GM12878 (cell line): Measurements from ENCODE around the gene LSAMP. TPM values are rescaled to one million over a fixed set of nuclear protein-coding genes. Genes with fewer than 3 reads are reported as not detected.

Source experiments
- ATAC-seq: fragments of 200-7000 bp; cut with Tn5 transposase; 3 replicates; pipeline ENCODE4 v1.9.1; 2020; ENCODE audit warnings: mild to moderate bottlenecking, moderate library complexity
- BruUV-seq: library from RNA; stranded (reverse); fragments of 400-500 nt; replicated peaks from 2 replicates; lab custom pipeline; 2021; lab: Mats Ljungman, UMichigan
- CTCF ChIA-PET: fragments of 300-600 bp; sonication (Branson Sonifier 250); formaldehyde crosslinking; extraction: SDS; loops from one replicate; lab custom pipeline; 2021; ENCODE audit warnings: inconsistent platforms; lab: Yijun Ruan, JAX
- POLR2A ChIA-PET: fragments of 350-600 bp; formaldehyde crosslinking; extraction: SDS; loops from one replicate; lab custom pipeline; 2021; ENCODE audit warnings: inconsistent platforms; lab: Charles Lee
- RAD21 ChIA-PET: fragments of 300-600 bp; sonication (Branson Sonifier 250); formaldehyde crosslinking; loops from one replicate; lab custom pipeline; 2023; ENCODE audit warnings: antibody characterized with exemption; ENCODE audit not compliant: unreplicated experiment; lab: Charles Lee
- SMC1A ChIA-PET: fragments of 300-600 bp; sonication (Branson Sonifier 250); formaldehyde crosslinking; loops from one replicate; lab custom pipeline; 2023; ENCODE audit not compliant: unreplicated experiment, uncharacterized antibody; lab: Charles Lee
- DNase-seq: peaks from one replicate; pipeline ENCODE4 v3.0.0-alpha.2; 2011; ENCODE audit warnings: low read depth, low spot score
- FAIRE-seq: peaks from 3 replicates; lab custom pipeline; 2011; peaks lifted over from hg19 to GRCh38; lab: Jason Lieb, UNC
- H2AFZ ChIP-seq: 2 replicates; pipeline ENCODE4 v1.6.0; 2011; ENCODE audit warnings: low read depth, low read length, control low read depth; ENCODE audit not compliant: control insufficient read depth
- H3K27ac ChIP-seq: 2 replicates; pipeline ENCODE4 v1.5.1; 2011; ENCODE audit warnings: control low read depth; ENCODE audit not compliant: control insufficient read depth, insufficient read depth
- H3K27me3 ChIP-seq, 2 experiments: replicated peaks in 1 of 2; 2 replicates each; pipeline versions ENCODE4 v1.6.0 to v1.6.1; 2011; ENCODE audit warnings: low read length in 1 of 2; ENCODE audit not compliant: control insufficient read depth in 2 of 2, insufficient read depth in 2 of 2
- H3K36me3 ChIP-seq, 2 experiments: 2 replicates each; pipeline ENCODE4 v1.5.1; 2011; ENCODE audit warnings: low read length in 1 of 2; ENCODE audit not compliant: control insufficient read depth in 2 of 2, insufficient read depth in 2 of 2
- H3K4me1 ChIP-seq: 2 replicates; pipeline ENCODE4 v1.6.1; 2011; ENCODE audit warnings: mild to moderate bottlenecking, low read length, moderate library complexity, mixed read lengths; ENCODE audit not compliant: control insufficient read depth, insufficient read depth
- H3K4me2 ChIP-seq: 2 replicates; pipeline ENCODE4 v1.6.0; 2011; ENCODE audit warnings: control low read depth; ENCODE audit not compliant: control insufficient read depth, insufficient read depth
- H3K4me3 ChIP-seq: fragments of 200-600 bp; sonication (generic); 2 replicates; pipeline ENCODE4 v1.5.1; 2016
- H3K79me2 ChIP-seq: 2 replicates; pipeline ENCODE4 v1.6.0; 2011; ENCODE audit warnings: low read length; ENCODE audit not compliant: control insufficient read depth, insufficient read depth
- H3K9ac ChIP-seq: 2 replicates; pipeline ENCODE4 v1.8.0; 2011; ENCODE audit warnings: low read length, control low read depth, mixed read lengths; ENCODE audit not compliant: control insufficient read depth, insufficient read depth
- H3K9me3 ChIP-seq: replicated peaks from 3 replicates; pipeline ENCODE4 v1.5.1; 2011; ENCODE audit warnings: mild to moderate bottlenecking, low read length; ENCODE audit not compliant: control insufficient read depth, insufficient read depth
- H4K20me1 ChIP-seq: 2 replicates; pipeline ENCODE4 v1.6.0; 2011; ENCODE audit not compliant: control insufficient read depth, insufficient read depth
- BRCA1 ChIP-seq: IDR thresholded peaks from 2 replicates; pipeline ENCODE4 v1.6.1; 2011; ENCODE audit warnings: low read depth, low read length, improper control_type of control experiment
- CTCF ChIP-seq, 3 experiments: IDR thresholded peaks in 2 of 3; conservative IDR thresholded peaks in 1 of 3; 2 replicates each; pipeline ENCODE4 v1.5.1; 2011; ENCODE audit warnings: low read depth in 3 of 3, low read length in 3 of 3, mild to moderate bottlenecking in 3 of 3, control low read depth in 2 of 3, moderate library complexity in 2 of 3, inconsistent platforms in 1 of 3, mixed read lengths in 1 of 3; ENCODE audit not compliant: control insufficient read depth in 2 of 3, insufficient read depth in 1 of 3; ENCODE audit errors: extremely low read depth in 1 of 3
- KDM1A ChIP-seq: fragments of 200-600 bp; sonication (generic); IDR thresholded peaks from 2 replicates; pipeline ENCODE4 v1.6.1; 2016; ENCODE audit warnings: borderline replicate concordance
- MYC ChIP-seq: IDR thresholded peaks from 2 replicates; pipeline ENCODE4 v1.6.1; 2011; ENCODE audit warnings: mild to moderate bottlenecking, low read length, moderate library complexity, inconsistent platforms; ENCODE audit not compliant: insufficient read depth, insufficient replicate concordance, insufficient read length, severe bottlenecking
- NFXL1 ChIP-seq: fragments of 450-650 bp; IDR thresholded peaks from 2 replicates; pipeline ENCODE4 v1.6.1; 2017; ENCODE audit warnings: antibody characterized with exemption, mild to moderate bottlenecking, borderline replicate concordance
- SMAD1 ChIP-seq: fragments of 450-650 bp; IDR thresholded peaks from 2 replicates; pipeline ENCODE4 v1.6.1; 2018; ENCODE audit warnings: mild to moderate bottlenecking, low read depth; ENCODE audit not compliant: partially characterized antibody
- TBL1XR1 ChIP-seq: IDR thresholded peaks from 2 replicates; pipeline ENCODE4 v1.6.1; 2012; ENCODE audit warnings: low read depth, low read length, improper control_type of control experiment
- ZNF217 ChIP-seq: fragments of 450-650 bp; IDR thresholded peaks from 2 replicates; pipeline ENCODE4 v1.6.1; 2017; ENCODE audit warnings: antibody characterized with exemption, mild to moderate bottlenecking
- WGBS: methylation state at CpG from one replicate; pipeline ENCODE4 v1.1.6; 2016; ENCODE audit warnings: low lambda C conversion rate; ENCODE audit not compliant: insufficient replicate concordance, insufficient coverage; ENCODE audit errors: missing lambda C conversion rate; 5-methylcytosine and 5-hydroxymethylcytosine counted together
- in situ Hi-C: fragments of 300-500 bp; cut with MboI; formaldehyde crosslinking; loops from 9 replicates; pipeline ENCODE4 v1.14.3; 2018; ENCODE audit warnings: mixed read lengths
- intact Hi-C: fragments of 100-400 bp; cut with micrococcal nuclease; formaldehyde crosslinking; loops from one replicate; pipeline ENCODE4 v1.14.2; 2022; ENCODE audit not compliant: unreplicated experiment
- polyA plus RNA-seq, 11 experiments: library from polyadenylated mRNA; depleted of rRNA in 4 of 11; unstranded in 6 of 11; stranded (reverse) in 5 of 11; fragments of >200 nt; fragmentation: Nextera tagmentation in 4 of 11; fragmentation: Illumina TruSeq in 1 of 11; extraction: Ambion mirVana in 4 of 11; extraction: Trizol in 1 of 11; gene quantifications; 1 replicate in 1 of 11; 2 replicates in 10 of 11; pipeline versions ENCODE4 v1.2.1 to v1.2.3, GENCODE V29; 2011 to 2016; ENCODE audit warnings: inconsistent platforms in 2 of 11, missing spikeins in 2 of 11, low read depth in 1 of 11
- total RNA-seq, 4 experiments: library from RNA; depleted of rRNA in 3 of 4; stranded (reverse); fragments of >200 nt in 3 of 4; fragmentation: Illumina TruSeq in 1 of 4; extraction: Trizol in 1 of 4; gene quantifications; 2 replicates each; pipeline versions ENCODE4 v1.2.1 to v1.2.3, GENCODE V29; 2013 to 2021

LSAMP gene
- total and polyA plus RNA-seq, 10 of the 15 experiments (the other 5 are each of a cell fraction or from before 2014, with no cell fraction given): 2.0 to 12.7 (median 6.5) TPM

- ChIA-PET SMC1A (interaction anchor here (0.7 to 2.0 kb wide), 4 partner anchors 10 to 49 kb away, joined by 3 to 7 read pairs (median 4); no protein-coding TSS in a partner anchor), POLR2A (no interaction called here), CTCF (interaction anchor here (0.6 to 3.4 kb wide), 16 partner anchors 8 to 435 kb away, joined by 3 to 34 read pairs (median 4); no protein-coding TSS in a partner anchor), RAD21 (no interaction called here)
- BruUV-seq: no TSS peak
- no peak overlapping the region for H3K27ac ChIP-seq
- no peaks in the 10 kb centered on the region for H3K4me1 ChIP-seq
- TF ChIP-seq BRCA1 (no peak), CTCF (IDR thresholded peaks at IDR 0.05 in 2 of 3, conservative IDR thresholded peaks at IDR 0.05 in 1 of 3; ENCODE audit: control insufficient read depth in 2 of 3, extremely low read depth in 1 of 3, insufficient read depth in 1 of 3, low read depth in 3 of 3, low read length in 3 of 3) (peak; percentile 35 to 61 (median 42))
- no peaks in the 10 kb centered on the region for H3K79me2 ChIP-seq
- H3K36me3 ChIP-seq: no peaks in the 10 kb centered on the region
- FAIRE-seq (no peak), DNase-seq (no peak), ATAC-seq (peak; percentile 52; the same call in 2 of the 3 replicates)
- H3K9ac ChIP-seq: no peak overlapping the region
- H4K20me1 ChIP-seq: no peaks in the 10 kb centered on the region
- H3K9me3 ChIP-seq: no peaks in the 10 kb centered on the region
- no peak overlapping the region for H3K4me3 ChIP-seq
- intact Hi-C loops: no loop called here
- in situ Hi-C loops: no loop called here
- H2AFZ ChIP-seq: no peak overlapping the region
- no peak overlapping the region for H3K4me2 ChIP-seq
- 0% methylated on average over 3 of the region's 3 CpGs for WGBS
- no peaks in the 10 kb centered on the region for H3K27me3 ChIP-seq
Measured at GRCh38 chr3:115836944-115837343, 608.3 kb downstream of the LSAMP start.

- ChIA-PET POLR2A (no interaction called here), RAD21 (no interaction called here), SMC1A (interaction anchor here (0.6 to 2.0 kb wide), 8 partner anchors 9 to 280 kb away, joined by 3 to 7 read pairs (median 4); no protein-coding TSS in a partner anchor), CTCF (interaction anchor here (0.6 to 3.4 kb wide), 19 partner anchors 8 to 1164 kb away, joined by 3 to 34 read pairs (median 4); no protein-coding TSS in a partner anchor)
- Histone ChIP-seq H3K79me2 (no peaks in the 10 kb centered on the region), H2AFZ (no peak overlapping the region), H3K36me3 (no peaks in the 10 kb centered on the region), H3K27ac (no peak overlapping the region), H3K27me3 (no peaks in the 10 kb centered on the region), H3K9ac (no peak overlapping the region), H3K4me1 (no peaks in the 10 kb centered on the region), H3K9me3 (no peaks in the 10 kb centered on the region), H3K4me2 (no peak overlapping the region), H3K4me3 (no peak overlapping the region), H4K20me1 (no peaks in the 10 kb centered on the region)
- ATAC-seq (no peak), FAIRE-seq (no peak), DNase-seq (no peak)
- BruUV-seq: no TSS peak
- WGBS: 45% methylated on average over 4 of the region's 4 CpGs
- in situ Hi-C loops: no loop called here
- intact Hi-C loops: no loop called here
- TF ChIP-seq MYC: no peak
- no peak for TF ChIP-seq NFXL1
- TF ChIP-seq ZNF217: no peak
- no peak for TF ChIP-seq SMAD1
- TF ChIP-seq TBL1XR1: no peak
- no peak for TF ChIP-seq KDM1A
Measured at GRCh38 chr3:115835946-115836345, 609.3 kb downstream of the LSAMP start.
